SK-N-SH (cell line): ENCODE measurements around the gene WDR5B. TPM values are rescaled to one million over a fixed set of nuclear protein-coding genes. Genes with fewer than 3 reads are reported as not detected.

ENCODE experiments used
- CTCF ChIA-PET: fragments of 300-600, 350-600 bp; formaldehyde crosslinking; extraction: SDS; loops from one replicate; lab custom pipeline; 2021; lab: Yijun Ruan, JAX
- POLR2A ChIA-PET: fragments of 350-600 bp; sonication (Branson Sonifier 250); formaldehyde crosslinking; extraction: SDS; loops from one replicate; lab custom pipeline; 2020; ENCODE audit warnings: antibody characterized with exemption, inconsistent platforms; lab: Yijun Ruan, JAX
- DNase-seq: peaks from one replicate; pipeline ENCODE4 v3.0.0; 2012
- H2AFZ ChIP-seq: fragments of 200-600 bp; sonication (generic); 2 replicates; pipeline ENCODE4 v1.8.1; 2016; ENCODE audit warnings: antibody characterized with exemption, mild to moderate bottlenecking, low read depth
- H3F3A ChIP-seq: fragments of 200-600 bp; sonication (generic); replicated peaks from 2 replicates; pipeline ENCODE3; 2016; ENCODE audit warnings: antibody characterized with exemption, mild to moderate bottlenecking; ENCODE audit not compliant: insufficient read depth
- H3K27ac ChIP-seq, 2 experiments: fragments of 200-500 bp in 1 of 2; fragments of 200-600 bp in 1 of 2; sonication (Bioruptor generic) in 1 of 2; sonication (generic), shearing (Covaris generic) in 1 of 2; 2 replicates each; pipeline versions ENCODE4 v1.5.1 to v1.6.1; 2014 to 2016; ENCODE audit warnings: low read depth in 2 of 2, inconsistent platforms in 1 of 2, low read length in 1 of 2, mild to moderate bottlenecking in 1 of 2, mixed read lengths in 1 of 2
- H3K27me3 ChIP-seq: fragments of 200-600 bp; sonication (generic), shearing (Covaris generic); 2 replicates; pipeline ENCODE4 v1.6.1; 2016; ENCODE audit warnings: mixed run types; ENCODE audit not compliant: insufficient read depth
- H3K36me3 ChIP-seq, 2 experiments: fragments of 200-500 bp in 1 of 2; fragments of 200-600 bp in 1 of 2; sonication (Bioruptor generic) in 1 of 2; sonication (generic) in 1 of 2; replicated peaks in 1 of 2; 2 replicates each; pipeline versions ENCODE3 to v1.5.1; 2014 to 2016; ENCODE audit warnings: low read length in 1 of 2, mild to moderate bottlenecking in 1 of 2; ENCODE audit not compliant: insufficient read depth in 2 of 2, control insufficient read depth in 1 of 2
- H3K4me1 ChIP-seq, 2 experiments: fragments of 200-500 bp in 1 of 2; fragments of 200-600 bp in 1 of 2; sonication (Bioruptor generic) in 1 of 2; sonication (generic), shearing (Covaris generic) in 1 of 2; 2 replicates each; pipeline versions ENCODE4 v1.5.1 to v1.6.1; 2014 to 2016; ENCODE audit warnings: low read depth in 1 of 2, low read length in 1 of 2, mixed run types in 1 of 2; ENCODE audit not compliant: insufficient read depth in 2 of 2, control insufficient read depth in 1 of 2
- H3K4me2 ChIP-seq: fragments of 200-600 bp; sonication (generic), shearing (Covaris generic); 2 replicates; pipeline ENCODE4 v1.6.1; 2017; ENCODE audit warnings: mixed run types
- H3K4me3 ChIP-seq, 2 experiments: fragments of 200-500 bp in 1 of 2; fragments of 200-600 bp in 1 of 2; sonication (Bioruptor generic) in 1 of 2; sonication (generic), shearing (Covaris generic) in 1 of 2; 2 replicates each; pipeline versions ENCODE4 v1.5.1 to v1.8.1; 2014 to 2016; ENCODE audit warnings: low read depth in 2 of 2, inconsistent platforms in 1 of 2, low read length in 1 of 2, mild to moderate bottlenecking in 1 of 2, mixed read lengths in 1 of 2, moderate library complexity in 1 of 2
- H3K79me2 ChIP-seq: fragments of 200-600 bp; sonication (generic); 2 replicates; pipeline ENCODE4 v1.8.1; 2017; ENCODE audit warnings: mild to moderate bottlenecking; ENCODE audit not compliant: insufficient read depth
- H3K9ac ChIP-seq: fragments of 200-600 bp; sonication (generic); 2 replicates; pipeline ENCODE4 v1.6.1; 2017; ENCODE audit warnings: mixed run types
- H3K9me2 ChIP-seq: fragments of 200-600 bp; sonication (generic); 2 replicates; pipeline ENCODE4 v1.6.1; 2017; ENCODE audit warnings: mixed run types
- H3K9me3 ChIP-seq: fragments of 200-600 bp; sonication (generic); 2 replicates; pipeline ENCODE4 v1.6.1; 2017; ENCODE audit warnings: mixed run types, mild to moderate bottlenecking, moderate library complexity
- H4K20me1 ChIP-seq: fragments of 200-600 bp; sonication (generic); 2 replicates; pipeline ENCODE4 v1.6.1; 2017; ENCODE audit warnings: mild to moderate bottlenecking, mixed run types; ENCODE audit not compliant: insufficient read depth
- FOSL2 ChIP-seq: IDR thresholded peaks from 2 replicates; pipeline ENCODE4 v1.4.0; 2012; ENCODE audit warnings: low read depth, mild to moderate bottlenecking, moderate library complexity, borderline replicate concordance
- JUND ChIP-seq: IDR thresholded peaks from 2 replicates; pipeline ENCODE4 v1.4.0; 2012
- MXI1 ChIP-seq: IDR thresholded peaks from 2 replicates; pipeline ENCODE4 v1.6.1; 2012; ENCODE audit warnings: mild to moderate bottlenecking, low read depth, low read length, improper control_type of control experiment
- NFIC ChIP-seq: IDR thresholded peaks from 2 replicates; pipeline ENCODE4 v1.4.0; 2012; ENCODE audit warnings: borderline replicate concordance
- NRF1 ChIP-seq: IDR thresholded peaks from 2 replicates; pipeline ENCODE4 v1.6.1; 2012; ENCODE audit warnings: low read depth, mild to moderate bottlenecking, low read length
- POLR2AphosphoS5 ChIP-seq: IDR thresholded peaks from 2 replicates; pipeline ENCODE4 v1.6.1; 2012; ENCODE audit warnings: low read depth, low read length
- RCOR1 ChIP-seq: fragments of 150-350 bp; IDR thresholded peaks from 2 replicates; pipeline ENCODE4 v1.6.1; 2017; ENCODE audit warnings: antibody characterized with exemption, low read length
- SIN3A ChIP-seq: IDR thresholded peaks from 2 replicates; pipeline ENCODE4 v1.6.1; 2012; ENCODE audit warnings: low read depth, mild to moderate bottlenecking, low read length, moderate library complexity, borderline replicate concordance
- SMC3 ChIP-seq: IDR thresholded peaks from 2 replicates; pipeline ENCODE4 v1.6.1; 2012; ENCODE audit warnings: low read depth, low read length, improper control_type of control experiment
- TEAD4 ChIP-seq: IDR thresholded peaks from 2 replicates; pipeline ENCODE4 v1.4.0; 2012; ENCODE audit warnings: mild to moderate bottlenecking, borderline replicate concordance; ENCODE audit not compliant: insufficient read depth
- YY1 ChIP-seq: IDR thresholded peaks from 2 replicates; pipeline ENCODE4 v1.4.0; 2012; ENCODE audit warnings: low read depth, mild to moderate bottlenecking
- WGBS: methylation state at CpG from one replicate; pipeline ENCODE4 v1.1.6; 2017; ENCODE audit warnings: low lambda C conversion rate; 5-methylcytosine and 5-hydroxymethylcytosine counted together
- polyA plus RNA-seq, 3 experiments: library from polyadenylated mRNA; depleted of rRNA; stranded (reverse); fragments of >200 nt; gene quantifications; 2 replicates each; pipeline ENCODE4 v1.2.3, GENCODE V29; 2012
- TF ChIP-seq, protein P1 (sequence below): IDR thresholded peaks from 2 replicates; pipeline ENCODE4 v1.4.0; 2012; ENCODE audit warnings: low read depth
- TF ChIP-seq, protein P2 (sequence below): fragments of 150-350 bp; IDR thresholded peaks from 2 replicates; pipeline ENCODE4 v1.6.1; 2017; ENCODE audit warnings: antibody characterized with exemption, low read length, low read depth, borderline replicate concordance
- TF ChIP-seq, protein P3 (sequence below): IDR thresholded peaks from 2 replicates; pipeline ENCODE4 v1.4.0; 2012; ENCODE audit warnings: low read depth, borderline replicate concordance

Gene WDR5B
- polyA plus RNA-seq, 1 of the 3 experiments (the other 2 are of a cell fraction): 2.2 TPM

DNA sequence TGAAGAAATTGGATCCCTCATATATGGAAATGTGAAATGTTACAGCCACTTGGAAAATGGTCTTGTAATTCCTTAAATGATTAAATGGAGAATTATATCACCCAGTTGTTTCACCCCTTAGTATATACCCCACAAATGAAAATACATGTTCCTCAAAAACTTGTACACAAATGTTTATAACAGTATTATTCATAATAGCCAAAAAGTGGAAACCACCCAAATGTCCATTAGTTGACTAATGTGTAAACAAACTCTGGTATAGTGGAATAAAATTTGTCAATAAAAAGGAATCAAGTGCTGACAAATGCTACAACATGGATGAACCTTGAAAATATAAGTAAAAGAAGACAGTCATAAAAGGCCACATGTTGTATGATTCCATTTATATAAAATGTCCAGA lies 19.4 kb downstream of the WDR5B start:
- H3K79me2 ChIP-seq: no peaks in the 10 kb centered on the region
- TF ChIP-seq FOSL2 (no peak), SIN3A (no peak), TEAD4 (no peak), NFIC (no peak)
- TF ChIP-seq, protein P1, sequence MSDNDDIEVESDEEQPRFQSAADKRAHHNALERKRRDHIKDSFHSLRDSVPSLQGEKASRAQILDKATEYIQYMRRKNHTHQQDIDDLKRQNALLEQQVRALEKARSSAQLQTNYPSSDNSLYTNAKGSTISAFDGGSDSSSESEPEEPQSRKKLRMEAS: no peak
- H3F3A ChIP-seq: no peaks in the 10 kb centered on the region
- H3K27ac ChIP-seq: no peak overlapping the region
- no peak for DNase-seq
- no peaks in the 10 kb centered on the region for H4K20me1 ChIP-seq
- no peaks in the 10 kb centered on the region for H3K27me3 ChIP-seq
- H3K9me3 ChIP-seq: no peaks in the 10 kb centered on the region
- ChIA-PET POLR2A (no interaction called here), CTCF (interaction anchor here (1.3 kb wide), 1 partner anchor 283 kb away, joined by 6 read pairs; no protein-coding TSS in a partner anchor)
- no peak overlapping the region for H3K4me3 ChIP-seq
- no peaks in the 10 kb centered on the region for H3K36me3 ChIP-seq
- H2AFZ ChIP-seq: no peak overlapping the region
- peaks cover 2 to 19% of the 10 kb centered on the region in 2 experiments; a peak in 3 of 4 replicates for H3K4me1 ChIP-seq
- H3K4me2 ChIP-seq: no peak overlapping the region
- no peaks in the 10 kb centered on the region for H3K9me2 ChIP-seq
- no peak overlapping the region for H3K9ac ChIP-seq

DNA sequence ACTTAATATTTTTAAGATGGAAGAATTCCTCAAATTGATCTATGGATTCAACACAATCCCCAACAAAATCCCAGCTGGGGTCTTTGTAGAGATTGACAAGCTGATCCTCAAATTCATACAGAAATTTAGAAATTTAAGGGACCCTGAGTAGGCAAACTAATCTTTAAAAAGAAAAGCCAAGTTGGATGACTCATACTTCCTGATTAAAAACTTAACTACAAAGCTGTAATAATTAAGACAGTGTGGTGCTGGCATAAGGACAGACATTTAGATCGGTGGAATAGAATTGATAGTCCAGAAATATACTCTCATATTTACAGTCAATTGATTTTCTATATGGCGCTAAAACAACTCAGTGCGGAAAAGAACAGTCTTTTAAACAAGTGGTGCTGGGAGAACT lies 20.3 kb downstream of the WDR5B start:
- no peak overlapping the region for H3K27ac ChIP-seq
- H3K36me3 ChIP-seq: no peaks in the 10 kb centered on the region
- no peak overlapping the region for H3K9ac ChIP-seq
- no peaks in the 10 kb centered on the region for H3K27me3 ChIP-seq
- ChIA-PET POLR2A (interaction anchor here (0.5 kb wide), 1 partner anchor 848 kb away, joined by 3 read pairs; no protein-coding TSS in a partner anchor), CTCF (interaction anchor here (1.3 kb wide), 1 partner anchor 284 kb away, joined by 6 read pairs; no protein-coding TSS in a partner anchor)
- no peak overlapping the region for H3K4me3 ChIP-seq
- 67% methylated on average over 3 of the region's 3 CpGs for WGBS
- H3K9me2 ChIP-seq: no peaks in the 10 kb centered on the region
- peaks cover 2 to 19% of the 10 kb centered on the region in 2 experiments; a peak in 3 of 4 replicates for H3K4me1 ChIP-seq
- TF ChIP-seq RCOR1: no peak
- TF ChIP-seq MXI1: no peak
- TF ChIP-seq, protein P2, sequence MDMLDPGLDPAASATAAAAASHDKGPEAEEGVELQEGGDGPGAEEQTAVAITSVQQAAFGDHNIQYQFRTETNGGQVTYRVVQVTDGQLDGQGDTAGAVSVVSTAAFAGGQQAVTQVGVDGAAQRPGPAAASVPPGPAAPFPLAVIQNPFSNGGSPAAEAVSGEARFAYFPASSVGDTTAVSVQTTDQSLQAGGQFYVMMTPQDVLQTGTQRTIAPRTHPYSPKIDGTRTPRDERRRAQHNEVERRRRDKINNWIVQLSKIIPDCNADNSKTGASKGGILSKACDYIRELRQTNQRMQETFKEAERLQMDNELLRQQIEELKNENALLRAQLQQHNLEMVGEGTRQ: no peak
- TF ChIP-seq YY1: no peak
- TF ChIP-seq SMC3: no peak
- no peak for TF ChIP-seq POLR2AphosphoS5
- no peak for TF ChIP-seq JUND
- TF ChIP-seq, protein P3, sequence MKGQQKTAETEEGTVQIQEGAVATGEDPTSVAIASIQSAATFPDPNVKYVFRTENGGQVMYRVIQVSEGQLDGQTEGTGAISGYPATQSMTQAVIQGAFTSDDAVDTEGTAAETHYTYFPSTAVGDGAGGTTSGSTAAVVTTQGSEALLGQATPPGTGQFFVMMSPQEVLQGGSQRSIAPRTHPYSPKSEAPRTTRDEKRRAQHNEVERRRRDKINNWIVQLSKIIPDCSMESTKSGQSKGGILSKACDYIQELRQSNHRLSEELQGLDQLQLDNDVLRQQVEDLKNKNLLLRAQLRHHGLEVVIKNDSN: no peak
- no peak for TF ChIP-seq TEAD4
- TF ChIP-seq NRF1: no peak
- no peak overlapping the region for H3K4me2 ChIP-seq
- DNase-seq: no peak
- H3F3A ChIP-seq: no peaks in the 10 kb centered on the region
- H4K20me1 ChIP-seq: no peaks in the 10 kb centered on the region
- no peak overlapping the region for H2AFZ ChIP-seq
- no peaks in the 10 kb centered on the region for H3K9me3 ChIP-seq
- no peaks in the 10 kb centered on the region for H3K79me2 ChIP-seq
